ENCODE results near the gene GRAMD1A. TPM values are rescaled to one million over a fixed set of nuclear protein-coding genes. Genes with fewer than 3 reads are reported as not detected.
"Not testable (repeated sequence)": the region's sequence is repeated elsewhere in the genome, so short reads cannot be mapped to it uniquely, and the experiment has no call there.

Gene GRAMD1A
- total RNA-seq, 1 donor: 23.3 TPM

DNA sequence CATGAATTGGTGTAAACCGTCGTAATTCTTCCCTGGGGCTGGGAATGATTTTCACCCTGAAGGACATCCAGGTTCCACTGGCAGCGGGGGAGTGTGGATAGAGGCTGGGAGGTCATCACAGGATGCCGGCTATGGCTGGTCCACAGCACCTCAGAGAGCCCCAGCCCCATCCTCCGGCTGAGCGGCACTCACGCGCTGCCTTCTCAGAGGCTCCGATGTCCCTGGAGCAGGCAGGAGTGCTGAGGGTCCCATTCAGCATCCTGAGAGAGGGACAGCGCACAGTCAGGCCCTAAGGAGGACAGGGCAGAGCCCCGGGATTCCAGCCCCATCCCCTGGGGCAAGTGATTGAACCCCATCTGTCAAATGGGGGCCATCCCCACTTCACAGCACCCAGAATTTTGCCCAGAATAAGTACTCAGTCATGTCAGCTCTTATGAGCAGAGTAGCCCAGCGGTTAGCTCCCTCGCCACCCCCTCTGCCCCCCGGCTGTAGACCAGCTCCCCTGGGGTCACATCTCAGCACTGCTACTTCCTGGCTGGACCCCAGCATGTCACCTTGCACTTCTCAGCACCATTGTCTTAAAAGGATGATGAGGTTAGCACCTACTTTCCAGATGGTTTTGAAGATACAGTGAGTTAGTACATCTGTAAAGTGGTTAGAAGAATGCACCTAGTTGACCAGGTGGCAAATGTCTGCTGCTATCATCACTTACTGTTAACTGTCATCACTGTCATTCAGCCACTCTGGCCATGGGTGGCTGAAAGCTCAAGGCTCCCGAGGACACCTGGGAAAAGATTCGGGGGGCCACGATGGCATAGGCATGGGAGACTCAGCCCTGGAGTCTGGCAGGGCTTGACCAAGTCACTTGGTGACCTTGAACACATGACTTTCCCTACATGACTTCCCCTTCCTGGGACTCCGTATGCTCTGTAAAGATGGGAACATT lies 11.9 kb downstream of the GRAMD1A start:
- DNase-seq (ENCODE audit: low read depth): no peak
- TF ChIP-seq CTCF (IDR thresholded peaks at IDR 0.05; ENCODE audit: insufficient read depth, low read depth, low read length): no peak
- H3K4me3 ChIP-seq (ENCODE audit: low read depth, low read length): no peak overlapping the region

DNA sequence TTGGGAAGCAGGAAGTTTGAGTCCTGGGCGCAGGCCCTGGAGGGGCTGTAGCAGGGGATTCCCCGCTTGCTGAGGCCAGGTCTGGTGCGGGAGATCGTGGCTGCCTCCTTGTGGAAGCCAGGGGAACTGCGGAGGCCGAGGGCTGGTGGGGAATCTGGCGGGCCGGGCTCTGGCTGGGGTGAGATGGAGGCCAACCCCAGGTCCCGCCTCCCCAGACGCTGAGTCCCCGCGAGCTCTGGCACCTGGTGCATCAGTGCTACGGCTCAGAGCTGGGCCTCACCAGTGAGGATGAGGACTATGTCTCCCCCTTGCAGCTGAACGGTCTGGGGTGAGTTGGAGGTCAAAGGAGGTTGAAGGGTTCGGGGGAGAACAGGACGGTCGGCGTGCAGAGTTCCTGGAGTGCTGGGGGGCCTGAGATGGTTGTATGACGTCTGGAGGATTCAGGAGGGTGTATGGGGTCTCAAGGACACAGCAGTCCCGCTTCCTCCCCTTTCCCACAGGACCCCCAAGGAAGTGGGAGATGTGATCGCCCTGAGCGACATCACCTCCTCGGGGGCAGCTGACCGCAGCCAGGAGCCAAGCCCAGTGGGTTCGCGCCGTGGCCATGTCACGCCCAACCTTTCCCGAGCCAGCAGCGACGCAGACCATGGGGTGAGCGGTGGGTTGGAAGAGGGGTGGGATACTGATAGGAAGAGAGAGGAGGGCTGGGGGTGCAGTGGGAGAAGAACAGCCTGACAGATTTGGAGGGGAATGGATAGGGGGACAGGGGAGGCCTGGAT lies 13.1 kb downstream of the GRAMD1A start:
- TF ChIP-seq CTCF (IDR thresholded peaks at IDR 0.05; ENCODE audit: insufficient read depth, low read depth, low read length): peak; percentile 97
- no peak overlapping the region for H3K4me3 ChIP-seq (ENCODE audit: low read depth, low read length)
- peak; percentile 57 for DNase-seq (ENCODE audit: low read depth)

DNA sequence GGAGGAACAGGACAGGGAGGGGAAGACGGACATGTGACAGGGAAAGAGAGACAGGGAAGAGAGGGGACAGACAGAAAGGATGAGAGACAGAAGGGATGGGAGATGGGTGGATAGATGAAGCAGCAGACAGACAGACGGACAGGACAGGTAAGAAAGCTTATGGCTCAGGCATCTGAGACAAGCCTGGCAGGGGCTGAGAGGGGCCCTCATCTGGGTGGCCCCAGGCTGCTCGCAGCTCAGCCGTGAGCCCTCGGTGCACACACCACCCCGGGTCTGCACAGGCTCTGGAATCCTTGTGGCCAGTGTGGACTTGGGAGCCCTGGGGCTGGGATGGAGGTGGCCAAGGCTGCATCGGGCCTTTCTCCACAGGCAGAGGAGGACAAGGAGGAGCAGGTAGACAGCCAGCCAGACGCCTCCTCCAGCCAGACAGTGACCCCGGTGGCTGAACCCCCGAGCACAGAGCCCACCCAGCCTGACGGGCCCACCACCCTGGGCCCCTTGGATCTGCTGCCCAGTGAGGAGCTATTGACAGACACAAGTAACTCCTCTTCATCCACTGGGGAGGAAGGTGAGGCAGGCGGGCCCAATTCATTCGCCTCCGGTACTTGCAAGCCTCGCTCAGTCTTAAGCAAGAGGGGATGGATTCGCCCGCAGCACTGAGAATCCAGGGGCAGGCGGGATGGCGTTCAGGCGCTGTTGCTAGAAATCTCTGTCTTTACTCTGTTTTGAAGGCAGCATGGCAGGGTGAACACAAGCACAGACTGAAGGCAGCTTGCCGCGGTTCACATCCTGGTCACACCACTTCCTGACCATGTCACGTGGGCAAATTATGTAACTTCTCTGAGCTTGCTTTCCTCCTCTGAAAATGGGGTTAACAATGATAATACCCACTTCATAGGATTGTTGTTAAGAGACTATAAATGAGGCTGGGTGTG lies 14.0 kb downstream of the GRAMD1A start:
- TF ChIP-seq CTCF (IDR thresholded peaks at IDR 0.05; ENCODE audit: insufficient read depth, low read depth, low read length): no peak
- H3K4me3 ChIP-seq (ENCODE audit: low read depth, low read length): no peak overlapping the region

GRCh38 chr19:35014774-35015173 lies 14.7 kb downstream of the GRAMD1A start:
- H3K4me3 ChIP-seq (ENCODE audit: low read depth, low read length); DNase-seq (ENCODE audit: low read depth): not testable (repeated sequence)

More for the DNA sequence above, 14.0 kb downstream of the GRAMD1A start:
- DNase-seq (ENCODE audit: low read depth): no peak

DNA sequence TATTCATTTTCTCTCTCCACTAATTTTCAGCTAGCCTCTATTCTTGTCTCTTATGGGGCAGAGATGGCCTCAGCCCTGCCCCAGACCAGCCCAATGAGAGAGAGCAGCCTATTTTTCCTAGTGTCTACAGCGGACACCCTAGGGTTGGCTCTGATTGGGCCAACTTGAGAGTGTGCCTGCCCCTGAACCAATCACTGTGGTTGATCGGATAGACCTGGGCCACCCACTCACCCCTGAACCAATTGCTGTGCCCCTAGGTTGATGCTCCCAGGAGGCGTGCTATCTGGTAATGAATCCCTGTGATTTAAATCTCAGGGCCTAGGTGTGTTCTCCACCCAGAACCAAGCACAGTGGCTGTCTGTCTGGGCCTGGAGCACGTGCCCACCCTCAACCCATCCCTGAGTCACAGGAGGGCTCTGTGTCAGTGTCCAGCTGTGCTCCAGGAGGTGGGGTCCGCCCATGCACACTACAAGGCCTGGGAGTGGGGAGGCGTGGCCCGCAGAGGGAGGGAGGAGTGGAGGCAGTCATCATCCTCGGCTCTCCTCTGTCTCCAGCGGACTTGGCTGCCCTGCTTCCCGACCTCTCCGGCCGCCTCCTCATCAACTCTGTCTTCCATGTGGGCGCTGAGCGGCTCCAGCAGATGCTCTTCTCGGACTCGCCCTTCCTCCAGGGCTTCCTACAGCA lies 15.3 kb downstream of the GRAMD1A start:
- no peak for TF ChIP-seq CTCF (IDR thresholded peaks at IDR 0.05; ENCODE audit: insufficient read depth, low read depth, low read length)

GRCh38 chr19:35015954-35016351 lies 15.8 kb downstream of the GRAMD1A start:
- TF ChIP-seq CTCF (IDR thresholded peaks at IDR 0.05; ENCODE audit: insufficient read depth, low read depth, low read length): no peak
- no peak overlapping the region for H3K4me3 ChIP-seq (ENCODE audit: low read depth, low read length)
- no peak for DNase-seq (ENCODE audit: low read depth)

More for the DNA sequence above, 15.3 kb downstream of the GRAMD1A start:
- DNase-seq (ENCODE audit: low read depth): peak; percentile 78
- no peak overlapping the region for H3K4me3 ChIP-seq (ENCODE audit: low read depth, low read length)
